HCT116 (cell line): ENCODE results near the gene AGK. TPM values are rescaled to one million over a fixed set of nuclear protein-coding genes. Genes with fewer than 3 reads are reported as not detected.

Experiments used
- ATAC-seq: fragments of 200-7000 bp; cut with Tn5 transposase; 2 replicates; pipeline ENCODE4 v1.9.1; 2020; ENCODE audit warnings: mild to moderate bottlenecking, moderate library complexity
- BruUV-seq: library from RNA; stranded (reverse); fragments of 400-500 nt; replicated peaks from 2 replicates; lab custom pipeline; 2021; lab: Mats Ljungman, UMichigan
- CTCF ChIA-PET: fragments of 300-600 bp; sonication (Branson Sonifier 250); formaldehyde crosslinking; loops from one replicate; lab custom pipeline; 2021; ENCODE audit warnings: antibody characterized with exemption; lab: Charles Lee
- POLR2A ChIA-PET: fragments of 300-600, 350-600 bp; sonication (Branson Sonifier 250); formaldehyde crosslinking; loops from one replicate; lab custom pipeline; 2021; ENCODE audit warnings: antibody characterized with exemption; lab: Charles Lee
- RAD21 ChIA-PET, 2 experiments: fragments of 300-600 bp; sonication (Branson Sonifier 250); formaldehyde crosslinking; loops; one replicate each; lab custom pipeline; 2023; ENCODE audit warnings: low total read pairs in 2 of 2; ENCODE audit not compliant: uncharacterized antibody in 2 of 2, unreplicated experiment in 2 of 2, low non-redundant PET in 1 of 2; lab: Charles Lee
- DNase-seq: peaks from one replicate; pipeline ENCODE4 v3.0.0-alpha.2; 2010; ENCODE audit warnings: low read depth, low spot score
- H2AFZ ChIP-seq: fragments of 200-600 bp; shearing (Covaris generic), sonication (generic); 2 replicates; pipeline ENCODE4 v1.6.1; 2017; ENCODE audit warnings: low read depth, mixed run types, mixed read lengths, antibody characterized with exemption, low read length; ENCODE audit not compliant: poor library complexity, severe bottlenecking
- H3K27ac ChIP-seq: 2 replicates; pipeline ENCODE4 v1.5.1; 2012; ENCODE audit warnings: low read depth, low read length
- H3K27me3 ChIP-seq: fragments of 200-600 bp; sonication (generic); 2 replicates; pipeline ENCODE4 v1.6.1; 2016; ENCODE audit warnings: mixed run types, low read length, mixed read lengths; ENCODE audit not compliant: insufficient read depth
- H3K36me3 ChIP-seq, 2 experiments: fragments of 200-500 bp in 1 of 2; fragments of 200-600 bp in 1 of 2; sonication (Bioruptor generic) in 1 of 2; sonication (generic) in 1 of 2; 2 replicates each; pipeline versions ENCODE4 v1.5.1 to v1.6.1; 2014 to 2016; ENCODE audit warnings: low read length in 2 of 2, inconsistent platforms in 1 of 2, mixed read lengths in 1 of 2, mixed run types in 1 of 2; ENCODE audit not compliant: insufficient read depth in 2 of 2, control insufficient read depth in 1 of 2
- H3K4me1 ChIP-seq, 2 experiments: fragments of 200-600 bp in 1 of 2; sonication (generic) in 1 of 2; 2 replicates each; pipeline versions ENCODE4 v1.5.1 to v1.6.1; 2012 to 2017; ENCODE audit warnings: low read length in 2 of 2, inconsistent platforms in 1 of 2, mild to moderate bottlenecking in 1 of 2, mixed read lengths in 1 of 2, mixed run types in 1 of 2, moderate library complexity in 1 of 2; ENCODE audit not compliant: insufficient read depth in 2 of 2, control insufficient read depth in 1 of 2
- H3K4me2 ChIP-seq: fragments of 200-600 bp; sonication (generic); 2 replicates; pipeline ENCODE4 v1.6.1; 2017; ENCODE audit warnings: mixed run types, low read length, mixed read lengths
- H3K4me3 ChIP-seq, 2 experiments: fragments of 200-600 bp in 1 of 2; sonication (generic) in 1 of 2; replicated peaks in 1 of 2; 2 replicates each; pipeline ENCODE4 v1.5.1; 2011 to 2016; ENCODE audit warnings: low read length in 2 of 2, control low read depth in 1 of 2, low read depth in 1 of 2, mild to moderate bottlenecking in 1 of 2, mixed read lengths in 1 of 2, mixed run types in 1 of 2
- H3K79me2 ChIP-seq: fragments of 200-600 bp; sonication (generic); 2 replicates; pipeline ENCODE4 v1.6.1; 2017; ENCODE audit warnings: mild to moderate bottlenecking, mixed run types, low read length, moderate library complexity, mixed read lengths; ENCODE audit not compliant: insufficient read depth
- H3K9ac ChIP-seq: fragments of 200-600 bp; sonication (generic); 2 replicates; pipeline ENCODE4 v1.6.1; 2016; ENCODE audit warnings: low read length, mixed read lengths
- H3K9me2 ChIP-seq: fragments of 200-600 bp; sonication (generic), shearing (Covaris generic); 2 replicates; pipeline ENCODE4 v1.6.1; 2017; ENCODE audit warnings: mixed run types, mild to moderate bottlenecking, moderate library complexity; ENCODE audit not compliant: insufficient read depth
- H3K9me3 ChIP-seq, 2 experiments: fragments of 200-500 bp in 1 of 2; fragments of 200-600 bp in 1 of 2; sonication (Bioruptor generic) in 1 of 2; sonication (generic) in 1 of 2; 2 replicates each; pipeline ENCODE4 v1.6.1; 2014 to 2017; ENCODE audit warnings: low read length in 2 of 2, mixed read lengths in 2 of 2, inconsistent platforms in 1 of 2, low read depth in 1 of 2, mild to moderate bottlenecking in 1 of 2, mixed run types in 1 of 2, moderate library complexity in 1 of 2; ENCODE audit not compliant: control insufficient read depth in 1 of 2, insufficient read depth in 1 of 2
- H4K20me1 ChIP-seq: fragments of 200-600 bp; sonication (generic), shearing (Covaris generic); 2 replicates; pipeline ENCODE4 v1.6.1; 2017; ENCODE audit warnings: mixed run types, mild to moderate bottlenecking, moderate library complexity; ENCODE audit not compliant: insufficient read depth
- ATF3 ChIP-seq: IDR thresholded peaks from 2 replicates; pipeline ENCODE4 v1.6.1; 2012
- CEBPB ChIP-seq: IDR thresholded peaks from 2 replicates; pipeline ENCODE4 v1.6.1; 2012; ENCODE audit warnings: low read depth
- EGR1 ChIP-seq: IDR thresholded peaks from 2 replicates; pipeline ENCODE4 v1.6.1; 2012; ENCODE audit warnings: low read depth
- ELF1 ChIP-seq: IDR thresholded peaks from 2 replicates; pipeline ENCODE4 v1.6.1; 2012; ENCODE audit warnings: low read depth, borderline replicate concordance
- EZH2phosphoT487 ChIP-seq: fragments of 200-600 bp; IDR thresholded peaks from 2 replicates; pipeline ENCODE4 v1.6.1; 2018; ENCODE audit warnings: antibody characterized with exemption, borderline replicate concordance
- FOSL1 ChIP-seq: IDR thresholded peaks from 2 replicates; pipeline ENCODE4 v1.6.1; 2012; ENCODE audit warnings: low read depth
- JUND ChIP-seq: IDR thresholded peaks from 2 replicates; pipeline ENCODE4 v1.6.1; 2012
- MAX ChIP-seq: IDR thresholded peaks from 2 replicates; pipeline ENCODE4 v1.6.1; 2012
- POLR2A ChIP-seq: IDR thresholded peaks from 2 replicates; pipeline ENCODE4 v1.7.0; 2011; ENCODE audit warnings: borderline replicate concordance; ENCODE audit not compliant: insufficient read depth, insufficient read length; ENCODE audit errors: extremely low read depth
- RAD21 ChIP-seq: IDR thresholded peaks from 2 replicates; pipeline ENCODE4 v1.6.1; 2012; ENCODE audit warnings: low read depth, mild to moderate bottlenecking
- REST ChIP-seq: IDR thresholded peaks from 2 replicates; pipeline ENCODE4 v1.6.1; 2012; ENCODE audit warnings: low read depth
- SIN3A ChIP-seq: IDR thresholded peaks from 2 replicates; pipeline ENCODE4 v1.6.1; 2012; ENCODE audit warnings: low read depth
- SRF ChIP-seq: IDR thresholded peaks from 2 replicates; pipeline ENCODE4 v1.6.1; 2012; ENCODE audit warnings: low read depth
- TCF7L2 ChIP-seq: IDR thresholded peaks from 2 replicates; pipeline ENCODE4 v1.7.0; 2011; ENCODE audit warnings: borderline replicate concordance, inconsistent platforms; ENCODE audit not compliant: insufficient read depth, insufficient read length; ENCODE audit errors: extremely low read depth
- YY1 ChIP-seq: IDR thresholded peaks from 2 replicates; pipeline ENCODE4 v1.6.1; 2011; ENCODE audit warnings: low read length, low read depth, moderate library complexity, mild to moderate bottlenecking; ENCODE audit not compliant: insufficient replicate concordance; ENCODE audit errors: extremely low read depth
- ZBTB33 ChIP-seq: IDR thresholded peaks from 2 replicates; pipeline ENCODE4 v1.6.1; 2011; ENCODE audit warnings: mild to moderate bottlenecking, low read length, moderate library complexity; ENCODE audit not compliant: insufficient replicate concordance; ENCODE audit errors: extremely low read depth
- ZFX ChIP-seq: fragments of 450-650 bp; IDR thresholded peaks from 2 replicates; pipeline ENCODE4 v1.6.1; 2017
- ZNF274 ChIP-seq: fragments of 200-500 bp; sonication (Bioruptor generic); IDR thresholded peaks from 2 replicates; pipeline ENCODE4 v1.6.1; 2014; ENCODE audit warnings: mild to moderate bottlenecking, low read depth, low read length, inconsistent platforms
- intact Hi-C: fragments of 100-400 bp; cut with micrococcal nuclease; formaldehyde crosslinking; loops from 2 replicates; pipeline ENCODE4 v1.10.0; 2022
- total RNA-seq: library from RNA; stranded (reverse); gene quantifications from one replicate; pipeline ENCODE4 v1.2.1, GENCODE V29; 2021; ENCODE audit not compliant: unreplicated experiment

Gene AGK
- total RNA-seq, 1 experiment from 2014 or later: 36.3 TPM

GRCh38 chr7:141597966-141598365 lies 46.8 kb downstream of the AGK start:
- Histone ChIP-seq H2AFZ (no peak overlapping the region), H3K9me3 (no peaks in the 10 kb centered on the region), H3K27ac (no peak overlapping the region), H3K4me2 (no peak overlapping the region), H4K20me1 (no peaks in the 10 kb centered on the region), H3K79me2 (no peaks in the 10 kb centered on the region), H3K27me3 (no peaks in the 10 kb centered on the region), H3K9me2 (no peaks in the 10 kb centered on the region)
- intact Hi-C loops: no loop called here
- no TSS peak for BruUV-seq
- RAD21 ChIA-PET: no interaction called here
- CTCF ChIA-PET: no interaction called here
- POLR2A ChIA-PET: no interaction called here
- no peak for ATAC-seq
- TF ChIP-seq RAD21: no peak
- TF ChIP-seq JUND: no peak
- TF ChIP-seq FOSL1: no peak
- no peak for TF ChIP-seq EGR1
- no peak for TF ChIP-seq SRF
- no peak for TF ChIP-seq REST
- no peak for TF ChIP-seq ZNF274
- TF ChIP-seq SIN3A: no peak
- no peak for TF ChIP-seq TCF7L2
- TF ChIP-seq ATF3: no peak
- no peak for TF ChIP-seq MAX
- TF ChIP-seq ZFX: no peak
- no peak for TF ChIP-seq POLR2A
- TF ChIP-seq ELF1: no peak
- TF ChIP-seq ZBTB33: no peak
- TF ChIP-seq EZH2phosphoT487: no peak
- TF ChIP-seq CEBPB: no peak
- no peak for TF ChIP-seq YY1
- TF ChIP-seq, all 23 proteins: peak for 0
- DNase-seq: no peak
- Histone ChIP-seq H3K4me1 (no peaks in the 10 kb centered on the region), H3K36me3 (peaks cover 0 to 9% of the 10 kb centered on the region in 2 experiments; a peak in 1 of 4 replicates), H3K9ac (no peak overlapping the region), H3K4me3 (no peak overlapping the region)
